H1 (cell line): Measurements from ENCODE around the gene C19orf44. TPM values are rescaled to one million over a fixed set of nuclear protein-coding genes. Genes with fewer than 3 reads are reported as not detected.

ENCODE experiments used
- CTCF ChIA-PET: fragments of 300-600 bp; sonication (Branson Sonifier 250); formaldehyde crosslinking; loops from one replicate; lab custom pipeline; 2021; ENCODE audit not compliant: partially characterized antibody; lab: Charles Lee
- POLR2A ChIA-PET: fragments of 300-600 bp; sonication (Branson Sonifier 250); formaldehyde crosslinking; loops from one replicate; lab custom pipeline; 2021; ENCODE audit warnings: inconsistent platforms; ENCODE audit not compliant: partially characterized antibody; lab: Charles Lee
- DNase-seq, 2 experiments: peaks; one replicate each; pipeline versions ENCODE4 v3.0.0 to v3.0.0-alpha.2; 2010 to 2022; ENCODE audit warnings: low spot score in 2 of 2, low read depth in 1 of 2, mixed read lengths in 1 of 2
- FAIRE-seq: peaks from 2 replicates; lab custom pipeline; 2011; peaks lifted over from hg19 to GRCh38; lab: Jason Lieb, UNC
- H2AFZ ChIP-seq: 2 replicates; pipeline ENCODE4 v1.8.1; 2012; ENCODE audit warnings: low read length, inconsistent platforms
- H2AK5ac ChIP-seq: 2 replicates; pipeline ENCODE4 v1.6.1; 2013; ENCODE audit warnings: low read depth, low read length
- H2BK120ac ChIP-seq: replicated peaks from 2 replicates; pipeline ENCODE3; 2013; ENCODE audit warnings: low read depth, low read length, inconsistent platforms
- H2BK12ac ChIP-seq: 2 replicates; pipeline ENCODE4 v1.6.1; 2013; ENCODE audit warnings: low read depth, low read length
- H2BK15ac ChIP-seq: 2 replicates; pipeline ENCODE4 v1.6.1; 2013; ENCODE audit warnings: low read length
- H2BK20ac ChIP-seq: 2 replicates; pipeline ENCODE4 v1.6.1; 2013; ENCODE audit warnings: low read length
- H2BK5ac ChIP-seq: 2 replicates; pipeline ENCODE4 v1.6.1; 2013; ENCODE audit warnings: low read depth, low read length
- H3K14ac ChIP-seq: 2 replicates; pipeline ENCODE4 v1.6.1; 2013; ENCODE audit warnings: inconsistent platforms; ENCODE audit not compliant: insufficient read length
- H3K18ac ChIP-seq: 2 replicates; pipeline ENCODE4 v1.6.1; 2013; ENCODE audit warnings: low read length; ENCODE audit errors: extremely low read depth
- H3K23ac ChIP-seq: 2 replicates; pipeline ENCODE4 v1.6.1; 2013; ENCODE audit warnings: inconsistent platforms; ENCODE audit not compliant: insufficient read length
- H3K23me2 ChIP-seq: 2 replicates; pipeline ENCODE4 v1.6.1; 2013; ENCODE audit warnings: low read depth, low read length
- H3K27ac ChIP-seq: 2 replicates; pipeline ENCODE4 v1.6.1; 2011; ENCODE audit warnings: low read depth, low read length, inconsistent platforms
- H3K27me3 ChIP-seq, 4 experiments: replicated peaks in 1 of 4; 1 replicate in 1 of 4; 2 replicates in 3 of 4; pipeline versions ENCODE4 v1.6.1 to v1.8.1; 2011 to 2013; ENCODE audit warnings: low read length in 3 of 4, mild to moderate bottlenecking in 3 of 4, inconsistent platforms in 2 of 4, mixed read lengths in 2 of 4, moderate library complexity in 1 of 4; ENCODE audit not compliant: control insufficient read depth in 3 of 4, insufficient read depth in 3 of 4; ENCODE audit errors: extremely low read depth in 1 of 4
- H3K36me3 ChIP-seq, 4 experiments: 2 replicates each; pipeline versions ENCODE4 v1.6.1 to v1.8.1; 2011 to 2013; ENCODE audit warnings: mild to moderate bottlenecking in 4 of 4, low read length in 3 of 4, moderate library complexity in 2 of 4, control low read depth in 1 of 4, inconsistent platforms in 1 of 4; ENCODE audit not compliant: insufficient read depth in 4 of 4, control insufficient read depth in 2 of 4
- H3K4ac ChIP-seq: replicated peaks from 2 replicates; pipeline ENCODE3; 2013; ENCODE audit warnings: low read length, low read depth, mixed read lengths, inconsistent platforms; ENCODE audit not compliant: insufficient read length
- H3K4me1 ChIP-seq, 4 experiments: replicated peaks in 1 of 4; 1 replicate in 1 of 4; 2 replicates in 3 of 4; pipeline versions ENCODE4 v1.6.1 to v1.8.1; 2011 to 2013; ENCODE audit warnings: low read length in 3 of 4, inconsistent platforms in 2 of 4, mixed read lengths in 1 of 4; ENCODE audit not compliant: insufficient read depth in 4 of 4, control insufficient read depth in 3 of 4
- H3K4me2 ChIP-seq, 2 experiments: 2 replicates each; pipeline versions ENCODE4 v1.6.1 to v1.8.1; 2011 to 2013; ENCODE audit warnings: low read depth in 2 of 2, low read length in 2 of 2, control low read depth in 1 of 2, inconsistent platforms in 1 of 2, mild to moderate bottlenecking in 1 of 2; ENCODE audit not compliant: insufficient read depth in 1 of 2
- H3K4me3 ChIP-seq, 4 experiments: fragments of 200-600, 300-600 bp in 1 of 4; sonication (generic), shearing (Covaris generic), sonication (Bioruptor Twin) in 1 of 4; 2 replicates each; pipeline versions ENCODE4 v1.5.1 to v1.8.1; 2011 to 2016; ENCODE audit warnings: low read length in 4 of 4, low read depth in 3 of 4, control low read depth in 2 of 4, inconsistent platforms in 2 of 4, mild to moderate bottlenecking in 2 of 4, mixed read lengths in 1 of 4, moderate library complexity in 1 of 4; ENCODE audit not compliant: insufficient read depth in 2 of 4; ENCODE audit errors: extremely low read depth in 1 of 4
- H3K56ac ChIP-seq: replicated peaks from 2 replicates; pipeline ENCODE3; 2013; ENCODE audit warnings: low read depth, mild to moderate bottlenecking, mixed read lengths, low read length, inconsistent platforms; ENCODE audit not compliant: insufficient read length
- H3K79me1 ChIP-seq: 2 replicates; pipeline ENCODE4 v1.6.1; 2013; ENCODE audit warnings: low read depth, low read length, control low read depth
- H3K79me2 ChIP-seq, 2 experiments: 2 replicates each; pipeline versions ENCODE4 v1.6.1 to v1.8.1; 2012 to 2013; ENCODE audit warnings: low read length in 2 of 2, mild to moderate bottlenecking in 2 of 2, inconsistent platforms in 1 of 2; ENCODE audit not compliant: insufficient read depth in 2 of 2, control insufficient read depth in 1 of 2
- H3K9ac ChIP-seq, 4 experiments: replicated peaks in 1 of 4; 1 replicate in 1 of 4; 2 replicates in 3 of 4; pipeline versions ENCODE4 v1.6.1 to v1.8.1; 2011 to 2013; ENCODE audit warnings: low read depth in 3 of 4, low read length in 3 of 4, control low read depth in 2 of 4, mild to moderate bottlenecking in 2 of 4, moderate library complexity in 2 of 4, inconsistent platforms in 1 of 4; ENCODE audit errors: extremely low read depth in 1 of 4
- H3K9me3 ChIP-seq, 2 experiments: 2 replicates each; pipeline versions ENCODE4 v1.6.1 to v1.8.1; 2012 to 2013; ENCODE audit warnings: mild to moderate bottlenecking in 2 of 2, moderate library complexity in 2 of 2, control low read depth in 1 of 2, inconsistent platforms in 1 of 2, low read depth in 1 of 2, low read length in 1 of 2, mixed read lengths in 1 of 2; ENCODE audit not compliant: insufficient read depth in 2 of 2
- H4K20me1 ChIP-seq, 2 experiments: replicated peaks in 1 of 2; 2 replicates each; pipeline versions ENCODE3 to v1.8.1; 2011 to 2013; ENCODE audit warnings: inconsistent platforms in 2 of 2, low read length in 2 of 2, mild to moderate bottlenecking in 1 of 2; ENCODE audit not compliant: insufficient read depth in 2 of 2, control insufficient read depth in 1 of 2
- H4K5ac ChIP-seq: 2 replicates; pipeline ENCODE4 v1.6.1; 2013; ENCODE audit warnings: low read length, low read depth, mixed read lengths, inconsistent platforms; ENCODE audit not compliant: insufficient read length
- H4K8ac ChIP-seq: 2 replicates; pipeline ENCODE4 v1.8.0; 2013; ENCODE audit warnings: mild to moderate bottlenecking, moderate library complexity, low read length, inconsistent platforms; ENCODE audit not compliant: insufficient read depth; ENCODE audit errors: extremely low read depth
- H4K91ac ChIP-seq: replicated peaks from 2 replicates; pipeline ENCODE3; 2013; ENCODE audit warnings: low read length, mixed read lengths, inconsistent platforms; ENCODE audit not compliant: insufficient read length
- WGBS, 2 experiments: shearing (Covaris generic) in 1 of 2; methylation state at CpG; one replicate each; pipeline versions ENCODE4 v1.1.6 to v1.1.7; 2013 to 2015; ENCODE audit warnings: low lambda C conversion rate in 2 of 2, mixed read lengths in 2 of 2, inconsistent platforms in 1 of 2, low coverage in 1 of 2, missing lambda C conversion rate in 1 of 2; ENCODE audit not compliant: insufficient replicate concordance in 2 of 2, insufficient coverage in 1 of 2, insufficient read length in 1 of 2; ENCODE audit errors: extremely low coverage in 1 of 2, missing lambda C conversion rate in 1 of 2; 5-methylcytosine and 5-hydroxymethylcytosine counted together
- polyA plus RNA-seq, 7 experiments: library from polyadenylated mRNA; depleted of rRNA in 3 of 7; stranded (reverse) in 5 of 7; unstranded in 2 of 7; fragments of >200 nt in 5 of 7; fragments of 200-250 nt in 2 of 7; gene quantifications; 1 replicate in 5 of 7; 2 replicates in 1 of 7; 4 replicates in 1 of 7; pipeline versions ENCODE4 v1.2.1 to v1.2.3, GENCODE V29; 2011 to 2013; ENCODE audit warnings: missing spikeins in 2 of 7, mixed read lengths in 2 of 7
- total RNA-seq: library from RNA; stranded (reverse); fragmentation: NEBNext Ultra II Directional; extraction: Animal tissue kit (Norgen Biotek cat#: 25700); gene quantifications from 2 replicates; pipeline ENCODE4 v1.2.1, GENCODE V29; 2021

Gene C19orf44
- total and polyA plus RNA-seq, 2 of the 8 experiments (the other 6 are each of a cell fraction or from before 2014, with no cell fraction given) = 2.1 to 4.5 TPM

DNA sequence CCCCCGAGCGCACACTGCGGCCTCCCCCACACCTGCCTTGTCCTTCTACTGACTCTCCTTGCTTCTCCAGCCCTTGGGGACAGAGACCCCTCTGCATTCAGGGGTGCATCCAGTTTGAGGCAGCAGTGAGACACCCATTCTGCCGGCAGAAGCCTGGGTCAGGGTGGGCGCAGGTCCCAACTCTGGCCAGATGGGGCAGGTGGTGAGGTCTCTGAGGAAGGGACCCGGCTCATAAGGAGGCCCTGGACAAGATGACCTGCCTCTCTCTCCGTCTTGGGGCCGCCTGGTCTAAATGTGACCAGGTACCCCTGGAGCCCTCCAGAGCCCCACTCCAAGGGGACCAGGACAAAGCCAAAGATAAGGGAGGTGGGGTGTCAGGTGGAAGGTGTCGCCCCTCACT lies 39.9 kb downstream of the C19orf44 start:
- Histone ChIP-seq H3K18ac (no peak overlapping the region), H3K4ac (no peak overlapping the region), H3K36me3 (peaks cover 21 to 63% (median 47%) of the 10 kb centered on the region in 4 experiments), H3K79me2 (peaks cover 27 to 50% of the 10 kb centered on the region in 2 experiments), H3K4me2 (no peak overlapping the region), H3K9ac (no peak overlapping the region), H2AK5ac (no peak overlapping the region), H3K79me1 (peaks cover 12% of the 10 kb centered on the region), H3K27ac (no peak overlapping the region), H3K23ac (no peak overlapping the region), H3K9me3 (no peaks in the 10 kb centered on the region), H3K27me3 (no peaks in the 10 kb centered on the region), H3K14ac (no peak overlapping the region), H4K20me1 (peaks cover 25 to 44% of the 10 kb centered on the region in 2 experiments), H4K91ac (no peak overlapping the region), H3K23me2 (0 out of 2 replicates have a peak, but pooled peaks cover under 1% of the 10 kb centered on the region), H2BK120ac (no peak overlapping the region), H4K8ac (no peak overlapping the region), H2BK20ac (no peak overlapping the region), H3K4me3 (no peak overlapping the region), H2BK12ac (no peak overlapping the region), H3K4me1 (peaks cover 0 to 4% (median 3%) of the 10 kb centered on the region in 4 experiments; a peak in 4 of 7 replicates), H2BK15ac (no peak overlapping the region), H2BK5ac (no peak overlapping the region), H2AFZ (no peak overlapping the region), H3K56ac (no peak overlapping the region), H4K5ac (no peak overlapping the region)
- DNase-seq = no peak
- POLR2A ChIA-PET = interaction anchor here (0.5 to 6.2 kb wide), 4 partner anchors 9 to 127 kb away, joined by 3 to 34 read pairs (median 8); partner anchors contain the start of gene SMIM7
- 97% methylated on average over 9 of the region's 9 CpGs; no CpG with 5 or more reads in 1 of the 2 experiments for WGBS, 2 experiments
- CTCF ChIA-PET = interaction anchor here (1.0 kb wide), 3 partner anchors 12 to 94 kb away, joined by 3 to 4 read pairs (median 3); no protein-coding TSS in a partner anchor
- FAIRE-seq = no peak
